H1 (cell line): ENCODE data around the gene CCNA1. TPM values are rescaled to one million over a fixed set of nuclear protein-coding genes. Genes with fewer than 3 reads are reported as not detected.

Source experiments
- CTCF ChIA-PET: fragments of 300-600 bp; sonication (Branson Sonifier 250); formaldehyde crosslinking; loops from one replicate; lab custom pipeline; 2021; ENCODE audit not compliant: partially characterized antibody; lab: Charles Lee
- POLR2A ChIA-PET: fragments of 300-600 bp; sonication (Branson Sonifier 250); formaldehyde crosslinking; loops from one replicate; lab custom pipeline; 2021; ENCODE audit warnings: inconsistent platforms; ENCODE audit not compliant: partially characterized antibody; lab: Charles Lee
- DNase-seq, 2 experiments: peaks; one replicate each; pipeline versions ENCODE4 v3.0.0 to v3.0.0-alpha.2; 2010 to 2022; ENCODE audit warnings: low spot score in 2 of 2, low read depth in 1 of 2, mixed read lengths in 1 of 2
- FAIRE-seq: peaks from 2 replicates; lab custom pipeline; 2011; peaks lifted over from hg19 to GRCh38; lab: Jason Lieb, UNC
- H2AFZ ChIP-seq: 2 replicates; pipeline ENCODE4 v1.8.1; 2012; ENCODE audit warnings: low read length, inconsistent platforms
- H2AK5ac ChIP-seq: 2 replicates; pipeline ENCODE4 v1.6.1; 2013; ENCODE audit warnings: low read depth, low read length
- H2BK120ac ChIP-seq: replicated peaks from 2 replicates; pipeline ENCODE3; 2013; ENCODE audit warnings: low read depth, low read length, inconsistent platforms
- H2BK12ac ChIP-seq: 2 replicates; pipeline ENCODE4 v1.6.1; 2013; ENCODE audit warnings: low read depth, low read length
- H2BK15ac ChIP-seq: 2 replicates; pipeline ENCODE4 v1.6.1; 2013; ENCODE audit warnings: low read length
- H2BK20ac ChIP-seq: 2 replicates; pipeline ENCODE4 v1.6.1; 2013; ENCODE audit warnings: low read length
- H2BK5ac ChIP-seq: 2 replicates; pipeline ENCODE4 v1.6.1; 2013; ENCODE audit warnings: low read depth, low read length
- H3K14ac ChIP-seq: 2 replicates; pipeline ENCODE4 v1.6.1; 2013; ENCODE audit warnings: inconsistent platforms; ENCODE audit not compliant: insufficient read length
- H3K18ac ChIP-seq: 2 replicates; pipeline ENCODE4 v1.6.1; 2013; ENCODE audit warnings: low read length; ENCODE audit errors: extremely low read depth
- H3K23ac ChIP-seq: 2 replicates; pipeline ENCODE4 v1.6.1; 2013; ENCODE audit warnings: inconsistent platforms; ENCODE audit not compliant: insufficient read length
- H3K23me2 ChIP-seq: 2 replicates; pipeline ENCODE4 v1.6.1; 2013; ENCODE audit warnings: low read depth, low read length
- H3K27ac ChIP-seq: 2 replicates; pipeline ENCODE4 v1.6.1; 2011; ENCODE audit warnings: low read depth, low read length, inconsistent platforms
- H3K27me3 ChIP-seq, 4 experiments: replicated peaks in 1 of 4; 1 replicate in 1 of 4; 2 replicates in 3 of 4; pipeline versions ENCODE4 v1.6.1 to v1.8.1; 2011 to 2013; ENCODE audit warnings: low read length in 3 of 4, mild to moderate bottlenecking in 3 of 4, inconsistent platforms in 2 of 4, mixed read lengths in 2 of 4, moderate library complexity in 1 of 4; ENCODE audit not compliant: control insufficient read depth in 3 of 4, insufficient read depth in 3 of 4; ENCODE audit errors: extremely low read depth in 1 of 4
- H3K36me3 ChIP-seq, 4 experiments: 2 replicates each; pipeline versions ENCODE4 v1.6.1 to v1.8.1; 2011 to 2013; ENCODE audit warnings: mild to moderate bottlenecking in 4 of 4, low read length in 3 of 4, moderate library complexity in 2 of 4, control low read depth in 1 of 4, inconsistent platforms in 1 of 4; ENCODE audit not compliant: insufficient read depth in 4 of 4, control insufficient read depth in 2 of 4
- H3K4ac ChIP-seq: replicated peaks from 2 replicates; pipeline ENCODE3; 2013; ENCODE audit warnings: low read length, low read depth, mixed read lengths, inconsistent platforms; ENCODE audit not compliant: insufficient read length
- H3K4me1 ChIP-seq, 4 experiments: replicated peaks in 1 of 4; 1 replicate in 1 of 4; 2 replicates in 3 of 4; pipeline versions ENCODE4 v1.6.1 to v1.8.1; 2011 to 2013; ENCODE audit warnings: low read length in 3 of 4, inconsistent platforms in 2 of 4, mixed read lengths in 1 of 4; ENCODE audit not compliant: insufficient read depth in 4 of 4, control insufficient read depth in 3 of 4
- H3K4me2 ChIP-seq, 2 experiments: 2 replicates each; pipeline versions ENCODE4 v1.6.1 to v1.8.1; 2011 to 2013; ENCODE audit warnings: low read depth in 2 of 2, low read length in 2 of 2, control low read depth in 1 of 2, inconsistent platforms in 1 of 2, mild to moderate bottlenecking in 1 of 2; ENCODE audit not compliant: insufficient read depth in 1 of 2
- H3K4me3 ChIP-seq, 4 experiments: fragments of 200-600, 300-600 bp in 1 of 4; sonication (generic), shearing (Covaris generic), sonication (Bioruptor Twin) in 1 of 4; 2 replicates each; pipeline versions ENCODE4 v1.5.1 to v1.8.1; 2011 to 2016; ENCODE audit warnings: low read length in 4 of 4, low read depth in 3 of 4, control low read depth in 2 of 4, inconsistent platforms in 2 of 4, mild to moderate bottlenecking in 2 of 4, mixed read lengths in 1 of 4, moderate library complexity in 1 of 4; ENCODE audit not compliant: insufficient read depth in 2 of 4; ENCODE audit errors: extremely low read depth in 1 of 4
- H3K56ac ChIP-seq: replicated peaks from 2 replicates; pipeline ENCODE3; 2013; ENCODE audit warnings: low read depth, mild to moderate bottlenecking, mixed read lengths, low read length, inconsistent platforms; ENCODE audit not compliant: insufficient read length
- H3K79me1 ChIP-seq: 2 replicates; pipeline ENCODE4 v1.6.1; 2013; ENCODE audit warnings: low read depth, low read length, control low read depth
- H3K79me2 ChIP-seq, 2 experiments: 2 replicates each; pipeline versions ENCODE4 v1.6.1 to v1.8.1; 2012 to 2013; ENCODE audit warnings: low read length in 2 of 2, mild to moderate bottlenecking in 2 of 2, inconsistent platforms in 1 of 2; ENCODE audit not compliant: insufficient read depth in 2 of 2, control insufficient read depth in 1 of 2
- H3K9ac ChIP-seq, 4 experiments: replicated peaks in 1 of 4; 1 replicate in 1 of 4; 2 replicates in 3 of 4; pipeline versions ENCODE4 v1.6.1 to v1.8.1; 2011 to 2013; ENCODE audit warnings: low read depth in 3 of 4, low read length in 3 of 4, control low read depth in 2 of 4, mild to moderate bottlenecking in 2 of 4, moderate library complexity in 2 of 4, inconsistent platforms in 1 of 4; ENCODE audit errors: extremely low read depth in 1 of 4
- H3K9me3 ChIP-seq, 2 experiments: 2 replicates each; pipeline versions ENCODE4 v1.6.1 to v1.8.1; 2012 to 2013; ENCODE audit warnings: mild to moderate bottlenecking in 2 of 2, moderate library complexity in 2 of 2, control low read depth in 1 of 2, inconsistent platforms in 1 of 2, low read depth in 1 of 2, low read length in 1 of 2, mixed read lengths in 1 of 2; ENCODE audit not compliant: insufficient read depth in 2 of 2
- H4K20me1 ChIP-seq, 2 experiments: replicated peaks in 1 of 2; 2 replicates each; pipeline versions ENCODE3 to v1.8.1; 2011 to 2013; ENCODE audit warnings: inconsistent platforms in 2 of 2, low read length in 2 of 2, mild to moderate bottlenecking in 1 of 2; ENCODE audit not compliant: insufficient read depth in 2 of 2, control insufficient read depth in 1 of 2
- H4K5ac ChIP-seq: 2 replicates; pipeline ENCODE4 v1.6.1; 2013; ENCODE audit warnings: low read length, low read depth, mixed read lengths, inconsistent platforms; ENCODE audit not compliant: insufficient read length
- H4K8ac ChIP-seq: 2 replicates; pipeline ENCODE4 v1.8.0; 2013; ENCODE audit warnings: mild to moderate bottlenecking, moderate library complexity, low read length, inconsistent platforms; ENCODE audit not compliant: insufficient read depth; ENCODE audit errors: extremely low read depth
- H4K91ac ChIP-seq: replicated peaks from 2 replicates; pipeline ENCODE3; 2013; ENCODE audit warnings: low read length, mixed read lengths, inconsistent platforms; ENCODE audit not compliant: insufficient read length
- ZNF274 ChIP-seq: IDR thresholded peaks from 2 replicates; pipeline ENCODE4 v1.7.0; 2012; ENCODE audit warnings: low read length, borderline replicate concordance; ENCODE audit errors: extremely low read depth
- WGBS, 2 experiments: shearing (Covaris generic) in 1 of 2; methylation state at CpG; one replicate each; pipeline versions ENCODE4 v1.1.6 to v1.1.7; 2013 to 2015; ENCODE audit warnings: low lambda C conversion rate in 2 of 2, mixed read lengths in 2 of 2, inconsistent platforms in 1 of 2, low coverage in 1 of 2, missing lambda C conversion rate in 1 of 2; ENCODE audit not compliant: insufficient replicate concordance in 2 of 2, insufficient coverage in 1 of 2, insufficient read length in 1 of 2; ENCODE audit errors: extremely low coverage in 1 of 2, missing lambda C conversion rate in 1 of 2; 5-methylcytosine and 5-hydroxymethylcytosine counted together
- polyA plus RNA-seq, 7 experiments: library from polyadenylated mRNA; depleted of rRNA in 3 of 7; stranded (reverse) in 5 of 7; unstranded in 2 of 7; fragments of >200 nt in 5 of 7; fragments of 200-250 nt in 2 of 7; gene quantifications; 1 replicate in 5 of 7; 2 replicates in 1 of 7; 4 replicates in 1 of 7; pipeline versions ENCODE4 v1.2.1 to v1.2.3, GENCODE V29; 2011 to 2013; ENCODE audit warnings: missing spikeins in 2 of 7, mixed read lengths in 2 of 7
- total RNA-seq: library from RNA; stranded (reverse); fragmentation: NEBNext Ultra II Directional; extraction: Animal tissue kit (Norgen Biotek cat#: 25700); gene quantifications from 2 replicates; pipeline ENCODE4 v1.2.1, GENCODE V29; 2021

The CCNA1 gene
- total and polyA plus RNA-seq, 2 of the 8 experiments (the other 6 are each of a cell fraction or from before 2014, with no cell fraction given): 2.2 to 4.1 TPM

GRCh38 chr13:36438594-36439483, 6.5 kb downstream of the CCNA1 start:
- no peak overlapping the region for H2BK15ac ChIP-seq
- TF ChIP-seq ZNF274: no peak
- no peak overlapping the region for H3K56ac ChIP-seq
- H4K20me1 ChIP-seq: no peaks in the 10 kb centered on the region
- 89% methylated on average over 6 of the region's 6 CpGs; no CpG with 5 or more reads in 1 of the 2 experiments for WGBS, 2 experiments
- H3K79me1 ChIP-seq: no peaks in the 10 kb centered on the region
- no peak overlapping the region for H3K9ac ChIP-seq
- no peak overlapping the region for H2BK12ac ChIP-seq
- FAIRE-seq: no peak
- H4K8ac ChIP-seq: no peak overlapping the region
- no peak overlapping the region for H2BK20ac ChIP-seq
- no peak overlapping the region for H3K4me3 ChIP-seq
- no peak overlapping the region for H3K14ac ChIP-seq
- no peaks in the 10 kb centered on the region for H3K36me3 ChIP-seq
- no peak overlapping the region for H2AK5ac ChIP-seq
- ChIA-PET CTCF (interaction anchor here (1.5 to 2.9 kb wide), 2 partner anchors 15 to 72 kb away, joined by 3 to 12 read pairs; no protein-coding TSS in a partner anchor), POLR2A (no interaction called here)
- H3K4me1 ChIP-seq: no peaks in the 10 kb centered on the region
- no peak for DNase-seq
- H3K79me2 ChIP-seq: no peaks in the 10 kb centered on the region
- no peak overlapping the region for H3K27ac ChIP-seq
- H2BK120ac ChIP-seq: no peak overlapping the region
- no peak overlapping the region for H2AFZ ChIP-seq
- H4K91ac ChIP-seq: no peak overlapping the region
- H3K27me3 ChIP-seq: peaks cover 0 to 7% (median 2%) of the 10 kb centered on the region in 4 experiments; a peak in 4 of 7 replicates
- H3K4me2 ChIP-seq: no peak overlapping the region
- H4K5ac ChIP-seq: no peak overlapping the region
- H2BK5ac ChIP-seq: no peak overlapping the region
- H3K4ac ChIP-seq: no peak overlapping the region
- H3K9me3 ChIP-seq: no peaks in the 10 kb centered on the region; a peak in 1 of 4 replicates
- no peak overlapping the region for H3K18ac ChIP-seq
- no peaks in the 10 kb centered on the region for H3K23me2 ChIP-seq
- H3K23ac ChIP-seq: no peak overlapping the region
